Keratinocyte (primary cell): ENCODE results near the gene ARHGAP6.

Source experiments
- CTCF ChIP-seq, 3 experiments: IDR thresholded peaks in 1 of 3; conservative IDR thresholded peaks in 1 of 3; optimal IDR thresholded peaks in 1 of 3; 2 replicates in 2 of 3; 3 replicates in 1 of 3; pipeline versions ENCODE3 to v1.5.1; 2011; ENCODE audit warnings: low read length in 3 of 3, mild to moderate bottlenecking in 3 of 3, moderate library complexity in 2 of 3, control low read depth in 1 of 3, inconsistent platforms in 1 of 3; ENCODE audit not compliant: insufficient read depth in 2 of 3; ENCODE audit errors: extremely low read depth in 1 of 3
- EZH2 ChIP-seq: IDR thresholded peaks from one replicate; pipeline ENCODE4 v1.6.1; 2012; ENCODE audit warnings: inconsistent platforms, mild to moderate bottlenecking, low read length, moderate library complexity

- TF ChIP-seq CTCF (optimal IDR thresholded peaks at IDR 0.05 in 1 of 3, IDR thresholded peaks at IDR 0.05 in 1 of 3, conservative IDR thresholded peaks at IDR 0.05 in 1 of 3; ENCODE audit: extremely low read depth in 1 of 3, insufficient read depth in 2 of 3, low read length in 3 of 3): no peak
- no peak for TF ChIP-seq EZH2
Measured at GRCh38 chrX:11171956-11172355, 493.8 kb downstream of the ARHGAP6 start.
